Ovary (tissue), 1 donor: Measurements from ENCODE around the gene C2CD4C.

Experiments
- EP300 ChIP-seq: sonication (generic); formaldehyde crosslinking; IDR thresholded peaks from one replicate; pipeline ENCODE4 v1.6.1; 2017; ENCODE audit warnings: antibody characterized with exemption
- POLR2A ChIP-seq: fragments of 450-650 bp; IDR thresholded peaks from one replicate; pipeline ENCODE4 v1.6.1; 2017; ENCODE audit warnings: antibody characterized with exemption, mild to moderate bottlenecking, moderate library complexity

DNA sequence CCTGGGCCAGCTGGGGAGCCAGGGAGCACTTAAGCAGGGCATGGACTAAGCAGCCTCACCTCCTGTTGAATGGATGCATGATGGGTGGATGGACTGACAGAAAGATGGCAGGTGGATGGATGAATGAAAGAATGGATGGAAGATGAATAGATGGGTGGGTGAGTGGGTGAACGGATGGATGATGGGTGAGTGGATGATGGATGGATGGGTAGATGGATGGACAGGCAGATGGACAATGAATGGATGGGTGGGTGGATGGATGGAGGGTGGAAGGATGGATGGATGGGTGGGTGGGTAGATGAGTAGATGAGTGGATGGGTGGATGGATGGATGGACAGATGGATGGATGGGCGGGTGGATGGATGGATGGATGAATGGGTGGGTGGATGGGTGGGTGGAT is 33.1 kb upstream of the C2CD4C start:
- TF ChIP-seq EP300 (no peak), POLR2A (no peak)
